Measurements from ENCODE around the gene EFCC1. TPM values are rescaled to one million over a fixed set of nuclear protein-coding genes. Genes with fewer than 3 reads are reported as not detected.

The EFCC1 gene
- total RNA-seq, 1 donor from 2014 or later, result 0.60 TPM

GRCh38 chr3:129059311-129059958 lies 58.3 kb downstream of the EFCC1 start:
- Mint-ChIP-seq H3K36me3 (ENCODE audit: insufficient read depth) (no peaks in the 10 kb centered on the region), H3K9me3 (ENCODE audit: low read depth) (no peaks in the 10 kb centered on the region), H3K27me3 (no peaks in the 10 kb centered on the region), H3K4me3 (ENCODE audit: low read depth) (no peak overlapping the region), H3K4me1 (ENCODE audit: low read depth) (peaks cover 39% of the 10 kb centered on the region), H3K27ac (no peak overlapping the region)
- DNase-seq (ENCODE audit: low spot score, unreplicated experiment), result no peak
- TF ChIP-seq, protein P1, sequence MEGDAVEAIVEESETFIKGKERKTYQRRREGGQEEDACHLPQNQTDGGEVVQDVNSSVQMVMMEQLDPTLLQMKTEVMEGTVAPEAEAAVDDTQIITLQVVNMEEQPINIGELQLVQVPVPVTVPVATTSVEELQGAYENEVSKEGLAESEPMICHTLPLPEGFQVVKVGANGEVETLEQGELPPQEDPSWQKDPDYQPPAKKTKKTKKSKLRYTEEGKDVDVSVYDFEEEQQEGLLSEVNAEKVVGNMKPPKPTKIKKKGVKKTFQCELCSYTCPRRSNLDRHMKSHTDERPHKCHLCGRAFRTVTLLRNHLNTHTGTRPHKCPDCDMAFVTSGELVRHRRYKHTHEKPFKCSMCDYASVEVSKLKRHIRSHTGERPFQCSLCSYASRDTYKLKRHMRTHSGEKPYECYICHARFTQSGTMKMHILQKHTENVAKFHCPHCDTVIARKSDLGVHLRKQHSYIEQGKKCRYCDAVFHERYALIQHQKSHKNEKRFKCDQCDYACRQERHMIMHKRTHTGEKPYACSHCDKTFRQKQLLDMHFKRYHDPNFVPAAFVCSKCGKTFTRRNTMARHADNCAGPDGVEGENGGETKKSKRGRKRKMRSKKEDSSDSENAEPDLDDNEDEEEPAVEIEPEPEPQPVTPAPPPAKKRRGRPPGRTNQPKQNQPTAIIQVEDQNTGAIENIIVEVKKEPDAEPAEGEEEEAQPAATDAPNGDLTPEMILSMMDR (IDR thresholded peaks at IDR 0.05; ENCODE audit: unreplicated experiment), result no peak

- H3K27ac Mint-ChIP-seq, result no peak within 1 kb of the TSS
- H3K27me3 Mint-ChIP-seq, result peaks cover 4% of the 10 kb centered on the region
- TF ChIP-seq, protein P1 (IDR thresholded peaks at IDR 0.05; ENCODE audit: unreplicated experiment), result no peak
- no peaks in the 10 kb centered on the region for H3K9me3 Mint-ChIP-seq (ENCODE audit: low read depth)
- H3K36me3 Mint-ChIP-seq (ENCODE audit: insufficient read depth), result no peaks in the 10 kb centered on the region
- DNase-seq (ENCODE audit: low spot score, unreplicated experiment), result no peak
- peaks cover 30% of the 10 kb centered on the region for H3K4me1 Mint-ChIP-seq (ENCODE audit: low read depth)
- no peak within 1 kb of the TSS for H3K4me3 Mint-ChIP-seq (ENCODE audit: low read depth)
Observed at GRCh38 chr3:129060276-129061022, 59.3 kb downstream of the EFCC1 start, which contains the start of gene GP9. Gene GP9, plus strand, starts transcription at chr3:129060779. Its CDS starts 961 bp downstream, at chr3:129061740.

- Mint-ChIP-seq H3K4me3 (ENCODE audit: low read depth) (no peak overlapping the region), H3K4me1 (ENCODE audit: low read depth) (peaks cover 22% of the 10 kb centered on the region), H3K27ac (no peak overlapping the region), H3K36me3 (ENCODE audit: insufficient read depth) (no peaks in the 10 kb centered on the region), H3K9me3 (ENCODE audit: low read depth) (no peaks in the 10 kb centered on the region), H3K27me3 (peaks cover 6% of the 10 kb centered on the region)
- TF ChIP-seq, protein P1 (IDR thresholded peaks at IDR 0.05; ENCODE audit: unreplicated experiment), result no peak
- no peak for DNase-seq (ENCODE audit: low spot score, unreplicated experiment)
Observed at GRCh38 chr3:129061023-129061887, 60.2 kb downstream of the EFCC1 start.

- peaks cover 13% of the 10 kb centered on the region for H3K4me1 Mint-ChIP-seq (ENCODE audit: low read depth)
Observed at GRCh38 chr3:129061888-129062834, 61.1 kb downstream of the EFCC1 start.

More at GRCh38 chr3:129061888-129062834, 61.1 kb downstream of the EFCC1 start:
- H3K27ac Mint-ChIP-seq, result no peak overlapping the region
- H3K36me3 Mint-ChIP-seq (ENCODE audit: insufficient read depth), result no peaks in the 10 kb centered on the region
- TF ChIP-seq, protein P1 (IDR thresholded peaks at IDR 0.05; ENCODE audit: unreplicated experiment), result no peak
- no peak for DNase-seq (ENCODE audit: low spot score, unreplicated experiment)
- H3K9me3 Mint-ChIP-seq (ENCODE audit: low read depth), result no peaks in the 10 kb centered on the region
- peaks cover 6% of the 10 kb centered on the region for H3K27me3 Mint-ChIP-seq
- H3K4me3 Mint-ChIP-seq (ENCODE audit: low read depth), result no peak overlapping the region

Data from progenitor cell of endocrine pancreas (in vitro differentiated cells).